GM19351 (cell line): Measurements from ENCODE around the gene PMM2.
"Not testable (repeated sequence)": the region's sequence is repeated elsewhere in the genome, so short reads cannot be mapped to it uniquely, and the experiment has no call there.

Experiments used
- ATAC-seq: cut with Tn5 transposase; IDR thresholded peaks from one replicate; pipeline ENCODE4 v1.9.1; 2021; ENCODE audit warnings: mild to moderate bottlenecking, moderate library complexity; ENCODE audit not compliant: unreplicated experiment

The PMM2 gene

GRCh38 chr16:8797364-8798173, at the start of gene PMM2, which contains the start of gene TMEM186:
TSS of gene PMM2 (plus strand) at chr16:8797839. CDS start at chr16:8797883, 44 bp downstream.
TSS of gene TMEM186 (minus strand) at chr16:8797639. CDS start at chr16:8797614, 25 bp downstream.
- ATAC-seq: peak; percentile 92

GRCh38 chr16:8748944-8749343, 48.7 kb upstream of the PMM2 start:
- ATAC-seq: not testable (repeated sequence)

- ATAC-seq: no peak
These were observed 45.9 kb upstream of the PMM2 start for GRCh38 chr16:8751481-8752311.

GRCh38 chr16:8752706-8753105, 44.9 kb upstream of the PMM2 start:
- no peak for ATAC-seq

- no peak for ATAC-seq
These were observed 44.1 kb upstream of the PMM2 start for GRCh38 chr16:8753416-8754054.

- no peak for ATAC-seq
These were observed 40.9 kb upstream of the PMM2 start for GRCh38 chr16:8756755-8757154.

- no peak for ATAC-seq
These were observed 39.6 kb upstream of the PMM2 start for GRCh38 chr16:8758022-8758421.

GRCh38 chr16:8760021-8760420, 37.6 kb upstream of the PMM2 start:
- no peak for ATAC-seq

- ATAC-seq: no peak
These were observed 36.6 kb upstream of the PMM2 start for GRCh38 chr16:8761078-8761477.

- ATAC-seq: no peak
These were observed 35.4 kb upstream of the PMM2 start for GRCh38 chr16:8762254-8762653.

- ATAC-seq: no peak
These were observed 34.6 kb upstream of the PMM2 start for GRCh38 chr16:8763083-8763482.

- ATAC-seq: no peak
These were observed 33.7 kb upstream of the PMM2 start for GRCh38 chr16:8763899-8764298.

- no peak for ATAC-seq
These were observed 33.0 kb upstream of the PMM2 start for GRCh38 chr16:8764525-8765250.

GRCh38 chr16:8767176-8767575, 30.5 kb upstream of the PMM2 start:
- ATAC-seq: no peak

GRCh38 chr16:8768283-8768682, 29.4 kb upstream of the PMM2 start:
- no peak for ATAC-seq

- no peak for ATAC-seq
These were observed 28.9 kb upstream of the PMM2 start for GRCh38 chr16:8768692-8769091.

GRCh38 chr16:8773537-8773936, 24.1 kb upstream of the PMM2 start:
- no peak for ATAC-seq

GRCh38 chr16:8774208-8774607, 23.4 kb upstream of the PMM2 start:
- ATAC-seq: no peak

- no peak for ATAC-seq
These were observed 22.3 kb upstream of the PMM2 start for GRCh38 chr16:8775359-8775758.

- no peak for ATAC-seq
These were observed 21.5 kb upstream of the PMM2 start for GRCh38 chr16:8776129-8776584.

- ATAC-seq: no peak
These were observed 20.4 kb upstream of the PMM2 start for GRCh38 chr16:8777217-8777616.
